NCI-H1048 (cell line): ENCODE results near the gene TLX2.
"Not testable (repeated sequence)": the region's sequence is repeated elsewhere in the genome, so short reads cannot be mapped to it uniquely, and the experiment has no call there.

ENCODE experiments used
- DNase-seq: peaks from one replicate; lab custom pipeline; 2025; lab: John Stamatoyannopoulos, UW

TLX2 gene

GRCh38 chr2:74554820-74555531 lies 40.7 kb downstream of the TLX2 start:
- no peak for DNase-seq

DNA sequence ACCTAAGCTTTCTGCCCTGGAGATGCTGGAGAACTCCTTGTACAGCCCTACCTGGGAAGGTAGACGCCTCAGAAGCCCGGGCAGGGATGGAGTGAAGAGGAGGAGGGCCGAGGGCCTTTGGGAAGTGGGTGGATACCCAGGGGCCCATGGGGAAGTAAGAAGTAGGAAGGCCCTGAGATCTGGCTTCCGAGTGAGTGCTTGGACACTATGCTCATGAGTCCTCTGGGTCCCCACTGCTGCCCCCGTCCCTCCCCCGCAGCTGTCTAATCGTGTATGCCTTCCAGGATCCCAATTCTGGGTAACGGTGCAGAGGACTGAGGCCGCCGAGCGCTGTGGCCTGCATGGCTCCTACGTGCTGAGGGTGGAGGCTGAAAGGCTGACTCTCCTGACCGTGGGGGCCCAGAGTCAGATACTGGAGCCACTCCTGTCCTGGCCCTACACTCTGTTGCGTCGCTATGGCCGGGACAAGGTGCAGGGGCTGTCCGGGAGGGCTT lies 41.4 kb downstream of the TLX2 start:
- DNase-seq, result no peak

DNA sequence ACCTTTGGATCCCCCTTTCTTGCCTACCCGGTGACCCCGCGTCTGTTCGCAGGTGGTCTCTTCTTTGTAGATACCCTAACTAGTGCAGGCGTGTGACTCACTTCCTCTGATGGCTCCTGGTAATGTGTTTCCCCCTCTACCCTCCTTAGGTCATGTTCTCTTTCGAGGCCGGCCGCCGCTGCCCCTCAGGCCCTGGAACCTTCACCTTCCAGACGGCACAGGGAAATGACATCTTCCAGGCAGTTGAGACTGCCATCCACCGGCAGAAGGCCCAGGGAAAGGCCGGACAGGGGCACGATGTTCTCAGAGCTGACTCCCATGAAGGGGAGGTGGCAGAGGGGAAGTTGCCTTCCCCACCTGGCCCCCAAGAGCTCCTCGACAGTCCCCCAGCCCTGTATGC lies 41.9 kb downstream of the TLX2 start:
- no peak for DNase-seq

GRCh38 chr2:74556831-74557370 lies 42.7 kb downstream of the TLX2 start:
- DNase-seq, result no peak

DNA sequence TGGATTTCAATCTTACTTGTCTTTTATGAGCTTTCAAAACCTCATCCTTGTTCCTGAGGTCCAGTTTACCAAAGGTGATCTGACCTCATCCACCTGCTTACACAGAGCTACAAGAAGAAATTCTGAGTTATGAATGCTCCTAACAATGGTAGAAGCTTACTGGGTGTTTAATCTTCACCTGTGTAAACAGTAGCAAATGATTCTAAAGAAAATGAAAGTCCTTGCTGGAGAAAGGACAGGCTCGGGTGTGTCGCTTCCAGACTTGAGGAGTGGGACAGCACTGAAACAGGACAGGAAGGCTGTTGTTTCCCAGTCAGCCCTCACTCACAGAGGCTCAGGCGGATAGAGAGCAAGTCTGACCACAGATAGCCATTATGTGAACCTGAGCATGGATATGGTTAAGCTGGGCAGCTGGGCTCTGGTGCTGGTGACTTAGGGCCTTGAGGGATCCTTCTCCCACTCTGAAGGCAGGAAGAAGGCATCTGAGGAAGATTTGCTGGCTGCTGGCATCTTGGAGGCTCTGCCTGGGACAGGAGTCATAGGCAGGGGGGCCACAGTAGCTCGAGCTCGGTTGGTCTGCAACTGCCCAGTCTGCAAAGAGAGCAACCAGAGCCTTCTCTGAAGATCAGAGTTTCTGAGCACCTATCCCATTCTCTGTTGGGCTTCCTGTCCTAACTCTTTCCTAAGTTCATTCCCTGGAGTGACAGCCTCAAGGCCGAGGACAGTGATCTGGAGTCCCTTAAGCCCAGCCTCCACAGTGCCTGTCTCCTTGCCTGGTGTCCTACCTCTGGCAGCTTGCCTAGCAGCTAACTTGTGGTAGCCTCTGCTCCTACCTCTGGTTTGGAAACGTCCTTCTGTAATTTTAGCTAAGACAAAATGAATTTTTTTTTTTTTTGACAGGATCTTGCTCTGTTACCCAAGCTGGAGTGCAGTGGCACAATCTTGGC lies 44.3 kb downstream of the TLX2 start:
- DNase-seq, result no peak

GRCh38 chr2:74559912-74560311 lies 45.7 kb downstream of the TLX2 start:
- DNase-seq, result no peak

- no peak for DNase-seq
These were observed 46.3 kb downstream of the TLX2 start for GRCh38 chr2:74560591-74560990.

DNA sequence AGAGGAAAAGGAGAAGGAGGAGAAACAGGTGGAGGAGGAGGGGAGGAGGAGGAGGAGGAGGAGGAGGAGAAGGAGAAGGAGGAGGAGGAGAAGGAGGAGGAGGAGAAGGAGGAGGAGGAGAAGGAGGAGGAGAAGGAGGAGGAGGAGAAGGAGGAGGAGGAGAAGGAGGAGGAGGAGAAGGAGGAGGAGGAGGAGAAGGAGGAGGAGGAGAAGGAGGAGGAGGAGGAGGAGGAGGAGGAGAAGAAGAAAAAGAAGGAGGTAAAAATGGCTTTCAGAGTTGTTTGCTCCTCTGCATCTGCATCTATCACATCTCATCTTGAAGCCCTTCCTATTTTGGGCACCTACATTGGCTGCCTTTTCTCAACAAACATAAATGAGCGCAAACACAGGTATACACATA lies 46.8 kb downstream of the TLX2 start:
- DNase-seq, result not testable (repeated sequence)

- no peak for DNase-seq
These were observed 48.0 kb downstream of the TLX2 start for GRCh38 chr2:74562126-74562775.

DNA sequence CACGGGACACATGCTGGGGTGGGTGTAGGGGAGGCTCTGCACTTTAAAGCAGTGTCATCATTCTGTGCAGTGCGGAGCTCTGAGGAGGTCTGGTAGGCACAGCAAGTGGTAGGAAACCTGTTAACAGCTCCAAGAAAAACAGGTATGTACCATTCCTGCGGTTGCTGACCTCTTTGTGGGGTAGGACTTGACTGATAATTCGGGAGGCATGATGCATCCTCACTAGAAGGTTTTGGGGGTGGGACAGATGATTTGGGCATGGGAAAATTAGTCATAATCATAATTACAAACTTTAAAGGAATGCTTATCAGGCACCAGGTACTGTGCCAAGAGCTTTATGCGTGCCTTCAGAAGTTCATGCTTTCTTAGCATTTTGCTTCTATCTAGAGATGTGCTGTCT lies 50.0 kb downstream of the TLX2 start:
- no peak for DNase-seq

GRCh38 chr2:74566076-74566753 lies 52.0 kb downstream of the TLX2 start:
- no peak for DNase-seq

DNA sequence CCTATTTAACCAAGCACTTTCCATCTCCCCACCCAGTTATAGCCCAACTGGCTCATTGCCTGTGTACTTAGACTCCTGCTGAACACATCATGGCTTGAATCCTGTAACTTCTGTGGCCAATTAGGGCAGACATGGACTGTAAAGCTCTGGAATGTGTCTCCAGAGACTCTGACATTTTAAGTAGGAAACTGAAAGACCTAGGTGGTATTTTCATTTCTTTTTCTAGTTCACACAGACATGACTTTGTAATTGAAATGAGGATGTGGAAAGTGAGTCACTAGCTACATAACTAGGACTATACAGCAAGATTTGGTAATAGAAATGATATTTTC lies 52.5 kb downstream of the TLX2 start:
- DNase-seq, result no peak
